ACC112 (cell line): ENCODE measurements around the gene RBFOX2.
"Not testable (repeated sequence)": the region's sequence is repeated elsewhere in the genome, so short reads cannot be mapped to it uniquely, and the experiment has no call there.

ENCODE experiments used
- H2AFZ ChIP-seq: fragments of 200-600 bp; sonication (generic); one replicate; pipeline ENCODE4 v1.6.0; 2017; ENCODE audit warnings: antibody characterized with exemption, low read length; ENCODE audit not compliant: unreplicated experiment
- H3K27ac ChIP-seq: fragments of 200-600 bp; sonication (generic); 2 replicates; pipeline ENCODE4 v1.5.1; 2014; ENCODE audit warnings: low read depth, mild to moderate bottlenecking, antibody characterized with exemption, low read length, moderate library complexity
- H3K27me3 ChIP-seq: fragments of 200-600 bp; sonication (generic); 2 replicates; pipeline ENCODE4 v1.6.1; 2014; ENCODE audit warnings: mild to moderate bottlenecking, antibody characterized with exemption, low read length, moderate library complexity, mixed read lengths; ENCODE audit not compliant: insufficient read depth
- H3K36me3 ChIP-seq: fragments of 200-600 bp; sonication (generic); 2 replicates; pipeline ENCODE4 v1.6.1; 2016; ENCODE audit warnings: mild to moderate bottlenecking, antibody characterized with exemption, low read length, moderate library complexity, mixed read lengths; ENCODE audit not compliant: insufficient read depth
- H3K4me1 ChIP-seq: fragments of 200-600 bp; sonication (generic); one replicate; pipeline ENCODE4 v1.6.1; 2016; ENCODE audit warnings: low read length, mixed read lengths; ENCODE audit not compliant: insufficient read depth, unreplicated experiment, control insufficient read depth
- H3K4me3 ChIP-seq: fragments of 200-600 bp; sonication (generic); 2 replicates; pipeline ENCODE4 v1.5.1; 2014; ENCODE audit warnings: mild to moderate bottlenecking, low read depth, low read length
- H3K79me2 ChIP-seq: fragments of 200-600 bp; sonication (generic); one replicate; pipeline ENCODE4 v1.6.0; 2016; ENCODE audit warnings: low read length; ENCODE audit not compliant: control insufficient read depth, unreplicated experiment, insufficient read depth

Gene RBFOX2

GRCh38 chr22:35708917-35709316, 319.7 kb downstream of the RBFOX2 start:
- H3K4me1 ChIP-seq = peaks cover 7% of the 10 kb centered on the region
- H3K4me3 ChIP-seq = no peak overlapping the region
- no peaks in the 10 kb centered on the region for H3K79me2 ChIP-seq
- no peaks in the 10 kb centered on the region for H3K36me3 ChIP-seq
- H3K27ac ChIP-seq = no peak overlapping the region
- H3K27me3 ChIP-seq = no peaks in the 10 kb centered on the region
- no peak overlapping the region for H2AFZ ChIP-seq

- H3K27ac ChIP-seq = no peak overlapping the region
- no peaks in the 10 kb centered on the region for H3K36me3 ChIP-seq
- H2AFZ ChIP-seq = no peak overlapping the region
- no peak overlapping the region for H3K4me3 ChIP-seq
- H3K4me1 ChIP-seq = peaks cover 7% of the 10 kb centered on the region
- no peaks in the 10 kb centered on the region for H3K79me2 ChIP-seq
- no peaks in the 10 kb centered on the region for H3K27me3 ChIP-seq
These were observed 320.2 kb downstream of the RBFOX2 start for GRCh38 chr22:35708453-35708852.

- H3K4me1 ChIP-seq = peaks cover 7% of the 10 kb centered on the region
- no peaks in the 10 kb centered on the region for H3K36me3 ChIP-seq
- H3K27me3 ChIP-seq = no peaks in the 10 kb centered on the region
- no peak overlapping the region for H2AFZ ChIP-seq
- H3K79me2 ChIP-seq = no peaks in the 10 kb centered on the region
- no peak overlapping the region for H3K4me3 ChIP-seq
- H3K27ac ChIP-seq = no peak overlapping the region
These were observed 323.5 kb downstream of the RBFOX2 start for GRCh38 chr22:35705141-35705540.

- Histone ChIP-seq H3K4me1 (peaks cover 7% of the 10 kb centered on the region), H3K27ac (no peak overlapping the region), H3K27me3 (no peaks in the 10 kb centered on the region), H3K79me2 (no peaks in the 10 kb centered on the region), H2AFZ (no peak overlapping the region), H3K4me3 (no peak overlapping the region), H3K36me3 (no peaks in the 10 kb centered on the region)
These were observed 324.6 kb downstream of the RBFOX2 start for GRCh38 chr22:35703861-35704584.

- not testable (repeated sequence) for H3K79me2 ChIP-seq, H3K36me3 ChIP-seq, H3K27me3 ChIP-seq, H3K4me1 ChIP-seq, H3K4me3 ChIP-seq, H2AFZ ChIP-seq, H3K27ac ChIP-seq
These were observed 328.8 kb downstream of the RBFOX2 start for GRCh38 chr22:35699852-35700251.

- no peaks in the 10 kb centered on the region for H3K36me3 ChIP-seq
- no peaks in the 10 kb centered on the region for H3K4me1 ChIP-seq
- H2AFZ ChIP-seq = no peak overlapping the region
- no peaks in the 10 kb centered on the region for H3K79me2 ChIP-seq
- H3K4me3 ChIP-seq = no peak overlapping the region
- H3K27me3 ChIP-seq = no peaks in the 10 kb centered on the region
- no peak overlapping the region for H3K27ac ChIP-seq
These were observed 331.5 kb downstream of the RBFOX2 start for GRCh38 chr22:35697142-35697541.

GRCh38 chr22:35695202-35695601, 333.4 kb downstream of the RBFOX2 start:
- H3K4me3 ChIP-seq = no peak overlapping the region
- no peaks in the 10 kb centered on the region for H3K36me3 ChIP-seq
- H2AFZ ChIP-seq = no peak overlapping the region
- H3K27ac ChIP-seq = no peak overlapping the region
- no peaks in the 10 kb centered on the region for H3K4me1 ChIP-seq
- no peaks in the 10 kb centered on the region for H3K79me2 ChIP-seq
- no peaks in the 10 kb centered on the region for H3K27me3 ChIP-seq

- Histone ChIP-seq H3K4me1 (no peaks in the 10 kb centered on the region), H3K36me3 (no peaks in the 10 kb centered on the region), H3K27me3 (no peaks in the 10 kb centered on the region), H3K79me2 (no peaks in the 10 kb centered on the region), H3K27ac (no peak overlapping the region), H2AFZ (no peak overlapping the region), H3K4me3 (no peak overlapping the region)
These were observed 338.6 kb downstream of the RBFOX2 start for GRCh38 chr22:35690001-35690400.

- Histone ChIP-seq H3K4me3 (no peak overlapping the region), H3K4me1 (no peaks in the 10 kb centered on the region), H3K27ac (no peak overlapping the region)
These were observed 339.5 kb downstream of the RBFOX2 start for GRCh38 chr22:35688913-35689675.

More at GRCh38 chr22:35688913-35689675, 339.5 kb downstream of the RBFOX2 start:
- Histone ChIP-seq H3K36me3 (no peaks in the 10 kb centered on the region), H3K79me2 (no peaks in the 10 kb centered on the region), H2AFZ (no peak overlapping the region), H3K27me3 (no peaks in the 10 kb centered on the region)
